B cell (primary cell): ENCODE results near the gene ZFAND4. TPM values are rescaled to one million over a fixed set of nuclear protein-coding genes. Genes with fewer than 3 reads are reported as not detected.

Experiments used
- ATAC-seq: fragments of 200-7000 bp; cut with Tn5 transposase; one replicate; pipeline ENCODE4 v1.10.0; 2021; ENCODE audit warnings: low read depth, mild to moderate bottlenecking, moderate number of reproducible peaks, moderate library complexity
- CTCF ChIA-PET: fragments of 350-600 bp; sonication (Branson Sonifier 250); formaldehyde crosslinking; loops from one replicate; lab custom pipeline; 2021; ENCODE audit warnings: antibody characterized with exemption, inconsistent platforms; lab: Charles Lee
- POLR2A ChIA-PET: fragments of 350-600 bp; sonication (Branson Sonifier 250); formaldehyde crosslinking; loops from one replicate; lab custom pipeline; 2021; ENCODE audit warnings: antibody characterized with exemption; lab: Charles Lee
- DNase-seq: peaks from one replicate; pipeline ENCODE4 v3.0.0; 2013
- H2AFZ ChIP-seq: 2 replicates; pipeline ENCODE4 v1.6.1; 2012; ENCODE audit warnings: mild to moderate bottlenecking, low read depth, low read length; ENCODE audit not compliant: insufficient read depth, poor library complexity, severe bottlenecking
- H3K27ac ChIP-seq, 2 donors: 1 replicate in 1 of 2; 2 replicates in 1 of 2; pipeline ENCODE4 v1.5.1; 2012 to 2013; ENCODE audit warnings: low read length in 2 of 2, mild to moderate bottlenecking in 2 of 2, moderate library complexity in 1 of 2
- H3K27me3 ChIP-seq, 4 experiments: fragments of 200-600 bp in 1 of 4; sonication (generic) in 1 of 4; replicated peaks in 1 of 4; 1 replicate in 2 of 4; 2 replicates in 2 of 4; pipeline versions ENCODE4 v1.6.1 to v1.7.0; 2013 to 2016; ENCODE audit warnings: low read length in 3 of 4, mild to moderate bottlenecking in 2 of 4, mixed read lengths in 1 of 4, moderate library complexity in 1 of 4; ENCODE audit not compliant: insufficient read depth in 4 of 4, control insufficient read depth in 3 of 4; ENCODE audit errors: control extremely low read depth in 1 of 4
- H3K36me3 ChIP-seq, 2 experiments: replicated peaks in 1 of 2; 1 replicate in 1 of 2; 2 replicates in 1 of 2; pipeline versions ENCODE4 v1.6.1 to v1.7.1; 2013; ENCODE audit warnings: low read length in 1 of 2; ENCODE audit not compliant: insufficient read depth in 2 of 2, control insufficient read depth in 1 of 2; ENCODE audit errors: control extremely low read depth in 1 of 2, extremely low read depth in 1 of 2
- H3K4me1 ChIP-seq, 2 donors: fragments of 200-600 bp in 1 of 2; sonication (generic) in 1 of 2; 1 replicate in 1 of 2; 2 replicates in 1 of 2; pipeline versions ENCODE4 v1.5.1 to v1.6.1; 2013 to 2017; ENCODE audit warnings: low read length in 2 of 2; ENCODE audit not compliant: control insufficient read depth in 2 of 2, insufficient read depth in 2 of 2
- H3K4me2 ChIP-seq: replicated peaks from 2 replicates; pipeline ENCODE3; 2012; ENCODE audit warnings: mild to moderate bottlenecking, low read depth, low read length; ENCODE audit not compliant: poor library complexity, severe bottlenecking
- H3K4me3 ChIP-seq, 5 experiments: fragments of 200-600 bp in 1 of 5; sonication (generic) in 1 of 5; 1 replicate in 3 of 5; 2 replicates in 2 of 5; pipeline versions ENCODE4 v1.5.1 to v1.7.0; 2011 to 2016; ENCODE audit warnings: low read length in 4 of 5, mild to moderate bottlenecking in 4 of 5, low read depth in 2 of 5, control low read depth in 1 of 5, moderate library complexity in 1 of 5; ENCODE audit not compliant: insufficient read depth in 1 of 5; ENCODE audit errors: control extremely low read depth in 1 of 5, extremely low read depth in 1 of 5
- H3K79me2 ChIP-seq: fragments of 200-600 bp; sonication (generic); one replicate; pipeline ENCODE4 v1.6.0; 2016; ENCODE audit warnings: low read length; ENCODE audit not compliant: control insufficient read depth, insufficient read depth
- H3K9ac ChIP-seq: fragments of 200-600 bp; sonication (generic); 2 replicates; pipeline ENCODE4 v1.6.1; 2017; ENCODE audit warnings: mild to moderate bottlenecking, low read length, moderate library complexity
- H3K9me3 ChIP-seq, 3 donors: one replicate each; pipeline versions ENCODE4 v1.6.1 to v1.7.1; 2013; ENCODE audit warnings: low read length in 2 of 3; ENCODE audit not compliant: control insufficient read depth in 2 of 3, insufficient read depth in 1 of 3; ENCODE audit errors: control extremely low read depth in 1 of 3
- H4K20me1 ChIP-seq: 2 replicates; pipeline ENCODE4 v1.6.0; 2012; ENCODE audit warnings: mild to moderate bottlenecking, low read length; ENCODE audit not compliant: insufficient read depth, control insufficient read depth, poor library complexity, severe bottlenecking
- H3K27ac Mint-ChIP-seq: one replicate; pipeline ENCODE4 v1.8.0; 2021; ENCODE audit warnings: mixed read lengths
- H3K27me3 Mint-ChIP-seq: one replicate; pipeline ENCODE4 v1.8.0; 2021; ENCODE audit warnings: mixed read lengths
- H3K4me1 Mint-ChIP-seq: one replicate; pipeline ENCODE4 v1.8.0; 2021; ENCODE audit warnings: mixed read lengths
- H3K4me3 Mint-ChIP-seq: one replicate; pipeline ENCODE4 v1.8.0; 2021; ENCODE audit warnings: mixed read lengths
- H3K9me3 Mint-ChIP-seq: one replicate; pipeline ENCODE4 v1.8.0; 2022; ENCODE audit warnings: mixed read lengths; ENCODE audit not compliant: insufficient read depth
- EZH2 ChIP-seq: IDR thresholded peaks from 2 replicates; pipeline ENCODE4 v1.6.1; 2012; ENCODE audit warnings: borderline replicate concordance, low read depth, mild to moderate bottlenecking, moderate library complexity, low read length; ENCODE audit not compliant: insufficient read depth, poor library complexity, severe bottlenecking
- WGBS: methylation state at CpG from one replicate; pipeline ENCODE4 v1.1.5; 2013; ENCODE audit warnings: missing lambda C conversion rate; ENCODE audit not compliant: insufficient coverage; 5-methylcytosine and 5-hydroxymethylcytosine counted together
- intact Hi-C: fragments of 100-400 bp; cut with micrococcal nuclease; formaldehyde crosslinking; loops from one replicate; pipeline ENCODE4 v1.10.0; 2022
- polyA plus RNA-seq: library from polyadenylated mRNA; depleted of rRNA; stranded (reverse); fragments of >200 nt; gene quantifications from 2 replicates; pipeline ENCODE4 v1.2.3, GENCODE V29; 2012
- total RNA-seq, 2 donors: library from RNA; stranded (reverse); fragments of 120-200 nt in 1 of 2; gene quantifications; 1 replicate in 1 of 2; 2 replicates in 1 of 2; pipeline versions ENCODE4 v1.2.3 to v1.2.4, GENCODE V29; 2013 to 2022
- TF ChIP-seq, protein P1 (sequence below): fragments of 200-600 bp; IDR thresholded peaks from one replicate; pipeline ENCODE4 v1.8.0; 2022; ENCODE audit warnings: antibody characterized with exemption, mild to moderate bottlenecking

Gene ZFAND4
- total and polyA plus RNA-seq, 2 donors (not counting 1 experiment from before 2014, with no cell fraction given) = 7.9 to 23.4 TPM

DNA sequence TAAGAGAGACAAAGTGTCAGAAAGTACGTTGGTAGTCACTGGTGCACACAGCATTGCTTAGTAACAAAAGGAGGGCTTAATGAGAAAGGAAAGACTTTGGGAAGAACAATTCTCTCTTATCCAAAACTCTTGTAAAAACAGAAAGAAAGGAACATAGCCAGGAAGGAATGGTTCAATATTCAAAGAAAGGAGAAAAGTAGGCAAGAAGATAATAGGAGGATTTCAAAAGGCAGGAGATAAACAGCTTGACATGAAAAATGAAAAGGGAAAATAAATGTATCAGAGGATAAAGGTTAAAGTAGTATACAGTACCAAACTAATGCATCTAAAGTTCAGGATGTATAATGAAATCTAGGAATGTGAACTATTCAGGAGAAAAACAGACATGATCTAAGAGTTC, 20.1 kb downstream of the ZFAND4 start:
- WGBS = no CpG with 5 or more reads among the region's 1 CpG
- Mint-ChIP-seq H3K9me3 (no peaks in the 10 kb centered on the region), H3K4me3 (no peak overlapping the region), H3K27ac (no peak overlapping the region), H3K4me1 (peaks cover 36% of the 10 kb centered on the region), H3K27me3 (no peaks in the 10 kb centered on the region)
- H3K27ac ChIP-seq = no peak overlapping the region
- peaks cover 0 to 3% (median 3%) of the 10 kb centered on the region in 3 donors for H3K9me3 ChIP-seq
- no peak for ATAC-seq
- no peak overlapping the region for H3K9ac ChIP-seq
- no peaks in the 10 kb centered on the region for H4K20me1 ChIP-seq
- TF ChIP-seq, protein P1, sequence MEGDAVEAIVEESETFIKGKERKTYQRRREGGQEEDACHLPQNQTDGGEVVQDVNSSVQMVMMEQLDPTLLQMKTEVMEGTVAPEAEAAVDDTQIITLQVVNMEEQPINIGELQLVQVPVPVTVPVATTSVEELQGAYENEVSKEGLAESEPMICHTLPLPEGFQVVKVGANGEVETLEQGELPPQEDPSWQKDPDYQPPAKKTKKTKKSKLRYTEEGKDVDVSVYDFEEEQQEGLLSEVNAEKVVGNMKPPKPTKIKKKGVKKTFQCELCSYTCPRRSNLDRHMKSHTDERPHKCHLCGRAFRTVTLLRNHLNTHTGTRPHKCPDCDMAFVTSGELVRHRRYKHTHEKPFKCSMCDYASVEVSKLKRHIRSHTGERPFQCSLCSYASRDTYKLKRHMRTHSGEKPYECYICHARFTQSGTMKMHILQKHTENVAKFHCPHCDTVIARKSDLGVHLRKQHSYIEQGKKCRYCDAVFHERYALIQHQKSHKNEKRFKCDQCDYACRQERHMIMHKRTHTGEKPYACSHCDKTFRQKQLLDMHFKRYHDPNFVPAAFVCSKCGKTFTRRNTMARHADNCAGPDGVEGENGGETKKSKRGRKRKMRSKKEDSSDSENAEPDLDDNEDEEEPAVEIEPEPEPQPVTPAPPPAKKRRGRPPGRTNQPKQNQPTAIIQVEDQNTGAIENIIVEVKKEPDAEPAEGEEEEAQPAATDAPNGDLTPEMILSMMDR = no peak
- no peak for TF ChIP-seq EZH2
- H3K4me2 ChIP-seq = no peak overlapping the region
- intact Hi-C loops = no loop called here
- no peak overlapping the region for H3K4me3 ChIP-seq
- no peak overlapping the region for H2AFZ ChIP-seq
- DNase-seq = no peak
- peaks cover 5 to 10% of the 10 kb centered on the region in 2 donors for H3K4me1 ChIP-seq
- CTCF ChIA-PET = no interaction called here
- H3K27me3 ChIP-seq = no peaks in the 10 kb centered on the region
- H3K79me2 ChIP-seq = peaks cover 39% of the 10 kb centered on the region
- H3K36me3 ChIP-seq = peaks cover 16 to 26% of the 10 kb centered on the region in 2 experiments
- POLR2A ChIA-PET = no interaction called here

DNA sequence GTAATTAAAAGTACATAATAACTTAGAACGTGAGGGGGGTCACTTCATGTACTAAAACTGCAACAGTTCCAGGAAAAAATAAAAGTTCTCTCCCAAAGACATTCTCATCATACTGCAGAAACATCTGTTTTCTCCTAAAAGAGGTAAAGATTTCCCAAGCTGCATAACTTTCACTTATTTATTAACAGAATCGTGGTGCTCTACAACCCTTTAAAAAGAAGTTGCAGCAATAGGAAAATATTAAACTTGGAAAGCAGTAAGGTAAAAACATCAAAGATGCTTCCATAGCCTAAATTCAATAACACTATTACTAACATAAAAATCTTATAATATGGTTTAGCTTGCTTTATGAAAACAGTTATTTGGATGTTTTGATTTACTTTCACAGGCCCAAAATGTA, 23.3 kb downstream of the ZFAND4 start:
- intact Hi-C loops = no loop called here
- peaks cover 5 to 10% of the 10 kb centered on the region in 2 donors for H3K4me1 ChIP-seq
- no peaks in the 10 kb centered on the region for H3K9me3 Mint-ChIP-seq
- H2AFZ ChIP-seq = no peak overlapping the region
- H3K9ac ChIP-seq = no peak overlapping the region
- ChIA-PET POLR2A (no interaction called here), CTCF (interaction anchor here (0.9 to 1.5 kb wide), 2 partner anchors 23 to 184 kb away, joined by 3 read pairs; partner anchors contain the start of gene ZFAND4)
- H3K9me3 ChIP-seq = peaks cover 0 to 1% (median 0%) of the 10 kb centered on the region in 3 donors
- H3K27me3 ChIP-seq = no peaks in the 10 kb centered on the region
- H3K4me2 ChIP-seq = no peak overlapping the region
- H3K27ac Mint-ChIP-seq = no peak overlapping the region
- DNase-seq (no peak), ATAC-seq (no peak)
- H3K4me3 Mint-ChIP-seq = no peak overlapping the region
- H3K36me3 ChIP-seq = peaks cover 21 to 32% of the 10 kb centered on the region in 2 experiments
- TF ChIP-seq, protein P1 = no peak
- TF ChIP-seq EZH2 = no peak
- no peak overlapping the region for H3K27ac ChIP-seq
- no peak overlapping the region for H3K4me3 ChIP-seq
- peaks cover 22% of the 10 kb centered on the region for H3K79me2 ChIP-seq
- no peaks in the 10 kb centered on the region for H4K20me1 ChIP-seq
- no CpG with 5 or more reads among the region's 2 CpGs for WGBS
- peaks cover 19% of the 10 kb centered on the region for H3K4me1 Mint-ChIP-seq
- H3K27me3 Mint-ChIP-seq = no peaks in the 10 kb centered on the region
